ENCODE data around the gene CDH1. TPM values are rescaled to one million over a fixed set of nuclear protein-coding genes. Genes with fewer than 3 reads are reported as not detected.
A peak's percentile ranks its signal among the peaks of the same experiment; 100 is the strongest.
"Not testable (repeated sequence)": the region's sequence is repeated elsewhere in the genome, so short reads cannot be mapped to it uniquely, and the experiment has no call there.

CDH1 gene
- total RNA-seq, 1 donor from 2014 or later = 3.1 TPM

DNA sequence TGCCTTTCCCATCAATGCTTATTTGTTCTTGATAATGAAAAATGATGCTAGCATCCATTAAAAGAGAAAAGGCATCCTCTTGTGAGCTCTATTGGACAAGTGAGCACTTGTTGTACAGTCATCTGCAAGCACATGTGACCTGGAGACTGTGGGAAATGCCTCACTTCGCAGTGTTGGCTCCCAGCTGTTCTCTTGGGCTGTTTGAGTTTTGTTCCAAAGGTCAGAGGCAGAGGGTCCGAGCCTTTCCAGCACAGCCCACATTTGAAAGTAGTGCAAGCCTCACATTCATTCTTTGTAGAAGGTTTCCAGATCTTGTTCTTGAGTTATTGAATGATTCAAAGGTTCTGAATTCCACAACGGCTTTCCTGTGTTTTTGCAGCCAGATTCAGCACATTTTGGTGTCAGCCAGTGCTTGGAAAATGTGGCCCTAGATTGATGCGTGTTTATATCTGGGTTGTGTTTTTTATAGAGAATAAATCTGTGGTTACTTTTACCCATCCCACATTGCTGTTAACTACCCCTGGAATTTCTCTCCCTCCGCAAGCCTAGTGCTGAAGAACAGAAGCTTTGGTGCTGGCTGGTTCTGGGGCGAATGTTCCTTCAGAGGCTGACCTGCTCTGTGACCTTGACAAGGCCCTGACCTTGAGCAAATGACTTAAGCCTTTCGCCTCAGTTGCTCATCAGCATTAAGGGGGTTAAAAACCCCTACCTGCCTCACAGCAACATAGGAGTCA lies 49.8 kb downstream of the CDH1 start:
- no peak for DNase-seq (ENCODE audit: low spot score)
- Mint-ChIP-seq H3K4me3 (ENCODE audit: unreplicated experiment) (no peak overlapping the region), H3K9me3 (ENCODE audit: unreplicated experiment) (no peaks in the 10 kb centered on the region), H3K27ac (ENCODE audit: unreplicated experiment) (no peak overlapping the region), H3K36me3 (ENCODE audit: low read depth, unreplicated experiment) (no peaks in the 10 kb centered on the region), H3K27me3 (ENCODE audit: unreplicated experiment) (no peaks in the 10 kb centered on the region), H3K4me1 (ENCODE audit: unreplicated experiment) (peaks cover 5% of the 10 kb centered on the region)
- TF ChIP-seq, protein P1, sequence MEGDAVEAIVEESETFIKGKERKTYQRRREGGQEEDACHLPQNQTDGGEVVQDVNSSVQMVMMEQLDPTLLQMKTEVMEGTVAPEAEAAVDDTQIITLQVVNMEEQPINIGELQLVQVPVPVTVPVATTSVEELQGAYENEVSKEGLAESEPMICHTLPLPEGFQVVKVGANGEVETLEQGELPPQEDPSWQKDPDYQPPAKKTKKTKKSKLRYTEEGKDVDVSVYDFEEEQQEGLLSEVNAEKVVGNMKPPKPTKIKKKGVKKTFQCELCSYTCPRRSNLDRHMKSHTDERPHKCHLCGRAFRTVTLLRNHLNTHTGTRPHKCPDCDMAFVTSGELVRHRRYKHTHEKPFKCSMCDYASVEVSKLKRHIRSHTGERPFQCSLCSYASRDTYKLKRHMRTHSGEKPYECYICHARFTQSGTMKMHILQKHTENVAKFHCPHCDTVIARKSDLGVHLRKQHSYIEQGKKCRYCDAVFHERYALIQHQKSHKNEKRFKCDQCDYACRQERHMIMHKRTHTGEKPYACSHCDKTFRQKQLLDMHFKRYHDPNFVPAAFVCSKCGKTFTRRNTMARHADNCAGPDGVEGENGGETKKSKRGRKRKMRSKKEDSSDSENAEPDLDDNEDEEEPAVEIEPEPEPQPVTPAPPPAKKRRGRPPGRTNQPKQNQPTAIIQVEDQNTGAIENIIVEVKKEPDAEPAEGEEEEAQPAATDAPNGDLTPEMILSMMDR (IDR thresholded peaks at IDR 0.05; ENCODE audit: unreplicated experiment) = no peak

DNA sequence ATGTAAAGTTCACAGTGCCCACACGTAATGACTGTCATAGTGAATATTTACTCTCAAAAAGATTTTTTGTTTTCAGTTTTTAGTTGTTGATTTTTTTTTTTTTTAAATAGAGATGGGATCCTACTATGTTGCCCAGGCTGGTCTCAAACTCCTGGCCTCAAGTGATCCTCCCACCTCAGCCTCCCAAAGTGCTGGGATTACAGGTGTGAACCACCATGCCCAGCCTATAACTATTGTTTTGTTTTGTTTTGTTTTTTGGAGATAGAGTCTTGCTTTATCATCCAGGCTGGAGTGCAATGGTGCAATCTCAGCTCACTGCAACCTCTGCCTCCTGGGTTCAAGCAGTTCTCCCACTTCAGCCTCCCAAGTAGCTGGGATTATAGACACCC lies 50.3 kb downstream of the CDH1 start:
- not testable (repeated sequence) for H3K27ac Mint-ChIP-seq (ENCODE audit: unreplicated experiment); H3K9me3 Mint-ChIP-seq (ENCODE audit: unreplicated experiment); H3K4me3 Mint-ChIP-seq (ENCODE audit: unreplicated experiment); H3K27me3 Mint-ChIP-seq (ENCODE audit: unreplicated experiment); H3K36me3 Mint-ChIP-seq (ENCODE audit: low read depth, unreplicated experiment); H3K4me1 Mint-ChIP-seq (ENCODE audit: unreplicated experiment); DNase-seq (ENCODE audit: low spot score)

DNA sequence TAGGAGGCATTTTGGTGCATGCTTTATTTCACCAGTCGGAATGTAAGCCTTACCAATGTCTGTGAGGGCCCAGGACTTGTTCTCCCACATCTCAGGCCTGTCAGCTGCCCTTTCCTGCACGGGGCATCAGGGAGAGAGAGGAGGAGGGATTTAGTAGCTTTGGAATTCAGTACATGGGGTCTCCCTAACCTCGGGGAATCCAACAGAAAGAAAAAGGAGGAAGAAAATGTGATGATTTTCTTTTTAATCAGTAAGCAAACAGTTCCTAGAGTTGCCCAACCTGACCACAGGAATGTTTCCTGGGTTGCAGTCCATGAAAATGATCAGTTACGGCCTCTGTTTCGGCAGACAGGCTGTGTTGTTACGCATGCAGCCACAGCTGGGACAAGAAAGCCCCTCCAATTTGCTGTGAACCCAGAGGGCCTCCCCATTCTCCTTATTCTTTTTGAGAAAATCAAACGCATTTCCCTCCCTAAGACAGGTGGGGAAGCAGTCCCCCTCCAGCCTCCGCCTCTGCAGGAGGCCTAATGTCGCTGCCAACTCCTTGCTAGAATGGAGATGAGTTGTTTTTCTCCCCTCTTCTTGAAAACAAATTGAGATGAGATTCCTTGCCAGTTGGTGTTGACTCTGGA lies 53.2 kb downstream of the CDH1 start:
- H3K36me3 Mint-ChIP-seq (ENCODE audit: low read depth, unreplicated experiment) = no peaks in the 10 kb centered on the region
- no peaks in the 10 kb centered on the region for H3K27me3 Mint-ChIP-seq (ENCODE audit: unreplicated experiment)
- TF ChIP-seq, protein P1 (IDR thresholded peaks at IDR 0.05; ENCODE audit: unreplicated experiment) = no peak

DNA sequence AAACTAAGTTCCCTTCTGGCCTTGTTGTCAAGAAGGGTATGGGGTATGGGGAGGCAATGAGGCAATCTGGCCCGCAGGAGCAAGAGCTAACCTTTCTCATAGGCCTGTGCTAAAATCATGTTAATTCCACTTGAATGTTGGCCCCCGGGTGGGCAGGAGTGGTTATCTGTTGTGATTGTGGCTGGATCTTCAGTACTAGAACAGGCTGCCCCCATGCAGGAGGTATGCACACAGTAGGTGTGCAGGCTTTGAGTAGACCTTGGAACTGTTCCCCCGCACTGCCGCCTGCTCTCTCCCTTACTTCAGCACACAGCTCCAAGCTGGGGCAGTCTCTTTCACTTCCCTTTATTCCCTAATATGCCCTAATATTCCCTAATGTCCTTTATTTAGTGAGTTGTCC lies 53.9 kb downstream of the CDH1 start:
- Mint-ChIP-seq H3K36me3 (ENCODE audit: low read depth, unreplicated experiment) (no peaks in the 10 kb centered on the region), H3K4me3 (ENCODE audit: unreplicated experiment) (no peak overlapping the region), H3K9me3 (ENCODE audit: unreplicated experiment) (no peaks in the 10 kb centered on the region), H3K27me3 (ENCODE audit: unreplicated experiment) (no peaks in the 10 kb centered on the region), H3K27ac (ENCODE audit: unreplicated experiment) (no peak overlapping the region), H3K4me1 (ENCODE audit: unreplicated experiment) (peaks cover 2% of the 10 kb centered on the region)
- DNase-seq (ENCODE audit: low spot score) = no peak
- TF ChIP-seq, protein P1 (IDR thresholded peaks at IDR 0.05; ENCODE audit: unreplicated experiment) = no peak

More for the DNA sequence above, 53.2 kb downstream of the CDH1 start:
- no peak overlapping the region for H3K27ac Mint-ChIP-seq (ENCODE audit: unreplicated experiment)
- H3K4me1 Mint-ChIP-seq (ENCODE audit: unreplicated experiment) = peaks cover 2% of the 10 kb centered on the region
- peak overlapping the region; percentile 51 for H3K4me3 Mint-ChIP-seq (ENCODE audit: unreplicated experiment)
- H3K9me3 Mint-ChIP-seq (ENCODE audit: unreplicated experiment) = no peaks in the 10 kb centered on the region
- DNase-seq (ENCODE audit: low spot score) = no peak

DNA sequence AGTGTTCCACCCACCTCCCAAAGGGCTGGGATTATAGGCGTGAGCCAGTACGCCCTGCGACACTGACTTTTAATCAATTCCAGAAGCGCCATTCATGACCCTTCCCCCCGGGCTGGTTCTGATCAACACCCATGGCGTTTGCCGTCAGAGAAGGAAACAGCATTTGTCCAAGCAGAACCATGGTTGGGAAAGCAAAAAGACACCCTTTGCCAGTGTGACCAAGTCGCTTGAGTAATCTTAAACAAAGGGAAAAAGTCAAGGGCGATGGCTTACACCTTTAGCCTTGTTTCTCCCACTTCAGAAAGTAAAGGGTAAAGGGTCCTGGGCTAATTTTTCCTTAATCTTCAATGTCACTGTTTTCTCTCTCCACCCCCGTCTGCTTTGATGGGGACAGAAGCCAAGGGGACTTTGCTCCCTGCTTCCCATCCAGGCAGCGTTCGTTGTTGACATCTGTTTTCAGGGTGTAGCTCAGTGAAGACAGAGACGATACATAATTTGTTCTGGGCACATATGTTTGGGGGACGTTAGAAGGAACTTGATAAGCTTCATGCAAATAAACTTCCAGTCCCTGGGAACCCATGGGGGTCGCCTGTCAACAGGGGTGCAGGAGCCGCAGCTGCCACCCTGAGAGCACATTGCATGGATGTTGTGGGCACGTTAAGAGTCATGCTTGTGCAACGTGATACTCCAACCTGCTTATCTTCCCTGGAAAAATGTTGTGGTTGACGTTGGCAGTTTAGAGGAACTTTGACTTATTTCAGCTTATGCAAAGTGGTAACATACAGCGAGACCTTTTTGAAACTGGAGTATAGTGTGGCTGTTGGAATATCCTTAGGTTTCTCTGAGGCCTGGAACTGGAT lies 55.6 kb downstream of the CDH1 start:
- Mint-ChIP-seq H3K4me1 (ENCODE audit: unreplicated experiment) (peaks cover 2% of the 10 kb centered on the region), H3K36me3 (ENCODE audit: low read depth, unreplicated experiment) (no peaks in the 10 kb centered on the region), H3K27ac (ENCODE audit: unreplicated experiment) (no peak overlapping the region), H3K27me3 (ENCODE audit: unreplicated experiment) (no peaks in the 10 kb centered on the region), H3K9me3 (ENCODE audit: unreplicated experiment) (no peaks in the 10 kb centered on the region), H3K4me3 (ENCODE audit: unreplicated experiment) (no peak overlapping the region)
- TF ChIP-seq, protein P1 (IDR thresholded peaks at IDR 0.05; ENCODE audit: unreplicated experiment) = no peak
- no peak for DNase-seq (ENCODE audit: low spot score)

Measured in endothelial cell (in vitro differentiated cells).